Ovary (tissue), 9 donors: ENCODE measurements around the gene ATL1. TPM values are rescaled to one million over a fixed set of nuclear protein-coding genes. Genes with fewer than 3 reads are reported as not detected.
"Not testable (repeated sequence)": the region's sequence is repeated elsewhere in the genome, so short reads cannot be mapped to it uniquely, and the experiment has no call there.

Experiments used
- DNase-seq, 5 donors: peaks; one replicate each; pipeline ENCODE4 v3.0.0-alpha.2; 2019 to 2020
- H3K27ac ChIP-seq, 2 donors: fragments of 200-600 bp; one replicate each; pipeline versions ENCODE4 v1.5.1 to v1.8.0; 2019 to 2022
- H3K27me3 ChIP-seq: fragments of 200-600 bp; one replicate; pipeline ENCODE4 v1.8.0; 2022
- H3K36me3 ChIP-seq: fragments of 200-600 bp; sonication (generic); one replicate; pipeline ENCODE4 v1.5.1; 2019
- H3K4me1 ChIP-seq: one replicate; pipeline ENCODE4 v1.8.1; 2013; ENCODE audit warnings: mild to moderate bottlenecking, moderate library complexity; ENCODE audit not compliant: insufficient read depth
- H3K4me3 ChIP-seq: fragments of 200-600 bp; sonication (generic); one replicate; pipeline ENCODE4 v1.5.1; 2017
- H3K9me3 ChIP-seq, 2 donors: fragments of 200-600 bp in 1 of 2; sonication (generic) in 1 of 2; one replicate each; pipeline versions ENCODE4 v1.5.1 to v1.8.1; 2013 to 2019; ENCODE audit warnings: mild to moderate bottlenecking in 1 of 2, moderate library complexity in 1 of 2
- EP300 ChIP-seq: sonication (generic); formaldehyde crosslinking; IDR thresholded peaks from one replicate; pipeline ENCODE4 v1.6.1; 2017; ENCODE audit warnings: antibody characterized with exemption
- POLR2A ChIP-seq: fragments of 450-650 bp; IDR thresholded peaks from one replicate; pipeline ENCODE4 v1.6.1; 2017; ENCODE audit warnings: antibody characterized with exemption, mild to moderate bottlenecking, moderate library complexity
- WGBS, 3 donors: extraction: QIAGEN DNeasy Blood & Tissue Kit in 1 of 3; methylation state at CpG; one replicate each; pipeline versions ENCODE4 v1.1.5 to v1.1.7; 2013 to 2017; 5-methylcytosine and 5-hydroxymethylcytosine counted together
- intact Hi-C, 4 donors: fragments of 100-400 bp; cut with DNase I; formaldehyde crosslinking; loops; one replicate each; pipeline versions ENCODE4 v1.11.0 to v1.15.1; 2022 to 2023
- polyA plus RNA-seq, 2 donors: library from polyadenylated mRNA; stranded (reverse); fragments of 200-250 nt in 1 of 2; fragments of 350-450 nt in 1 of 2; fragmentation: Illumina TruSeq in 1 of 2; extraction: RNeasy Lipid Tissue Mini Kit (QIAGEN cat#74804) in 1 of 2; gene quantifications; one replicate each; pipeline ENCODE4 v1.2.3, GENCODE V29; 2013 to 2014
- total RNA-seq, 7 donors: library from RNA; depleted of rRNA in 2 of 7; stranded (reverse); fragments of >200 nt in 2 of 7; fragmentation: NEBNext Ultra II Directional in 3 of 7; extraction: Animal tissue kit (Norgen Biotek cat#: 25700) in 3 of 7; gene quantifications; one replicate each; pipeline versions ENCODE4 v1.1.0 to v1.2.4, GENCODE V29; 2016 to 2023
- TF ChIP-seq, protein P1 (sequence below), 3 donors: fragments of 450-650 bp in 2 of 3; fragments of 200-600 bp in 1 of 3; IDR thresholded peaks; one replicate each; pipeline versions ENCODE4 v1.5.1 to v1.8.0; 2016 to 2022; ENCODE audit warnings: antibody characterized with exemption in 3 of 3, mild to moderate bottlenecking in 1 of 3
- donor health status: DM: no; HTN: no; CAD: no; lungs with moderate emphysema.
- donor health status: DM: no; HTN: no; CAD: no.
- donor health status: Bipolar disorder and iron deficiency.
- donor health status: DM: yes; HTN: yes; CAD: no.
- donor health status: DM: no; HTN: no; CAD: no.
- donor health status: DM: yes; HTN: yes; CAD: no.

Gene ATL1
- total and polyA plus RNA-seq, 9 donors, result 6.6 to 11.8 (median 10.7) TPM

DNA sequence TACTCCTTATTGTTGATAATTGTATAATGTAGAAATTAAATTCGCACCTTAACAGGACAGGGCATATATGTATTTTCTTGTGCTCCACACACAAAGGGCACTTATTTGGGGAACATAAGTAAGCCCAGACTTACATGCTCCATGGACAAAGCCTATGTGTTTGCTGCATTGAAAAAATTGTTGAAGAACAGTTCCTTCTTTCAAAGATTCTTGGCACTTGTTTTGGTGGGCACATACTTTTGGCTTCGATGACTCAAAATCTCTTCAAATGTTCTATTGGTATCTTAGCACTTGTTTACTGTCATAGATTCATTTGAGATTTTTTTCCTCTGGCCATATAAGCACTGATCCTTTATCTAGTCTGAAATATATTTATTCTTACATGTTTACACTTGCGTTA, 26.1 kb upstream of the ATL1 start:
- no peaks in the 10 kb centered on the region for H3K27me3 ChIP-seq
- TF ChIP-seq POLR2A, result no peak
- TF ChIP-seq, protein P1, sequence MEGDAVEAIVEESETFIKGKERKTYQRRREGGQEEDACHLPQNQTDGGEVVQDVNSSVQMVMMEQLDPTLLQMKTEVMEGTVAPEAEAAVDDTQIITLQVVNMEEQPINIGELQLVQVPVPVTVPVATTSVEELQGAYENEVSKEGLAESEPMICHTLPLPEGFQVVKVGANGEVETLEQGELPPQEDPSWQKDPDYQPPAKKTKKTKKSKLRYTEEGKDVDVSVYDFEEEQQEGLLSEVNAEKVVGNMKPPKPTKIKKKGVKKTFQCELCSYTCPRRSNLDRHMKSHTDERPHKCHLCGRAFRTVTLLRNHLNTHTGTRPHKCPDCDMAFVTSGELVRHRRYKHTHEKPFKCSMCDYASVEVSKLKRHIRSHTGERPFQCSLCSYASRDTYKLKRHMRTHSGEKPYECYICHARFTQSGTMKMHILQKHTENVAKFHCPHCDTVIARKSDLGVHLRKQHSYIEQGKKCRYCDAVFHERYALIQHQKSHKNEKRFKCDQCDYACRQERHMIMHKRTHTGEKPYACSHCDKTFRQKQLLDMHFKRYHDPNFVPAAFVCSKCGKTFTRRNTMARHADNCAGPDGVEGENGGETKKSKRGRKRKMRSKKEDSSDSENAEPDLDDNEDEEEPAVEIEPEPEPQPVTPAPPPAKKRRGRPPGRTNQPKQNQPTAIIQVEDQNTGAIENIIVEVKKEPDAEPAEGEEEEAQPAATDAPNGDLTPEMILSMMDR (IDR thresholded peaks at IDR 0.05), result no peak
- no peak for TF ChIP-seq EP300
- no peaks in the 10 kb centered on the region for H3K36me3 ChIP-seq
- no peaks in the 10 kb centered on the region for H3K9me3 ChIP-seq
- DNase-seq, result no peak
- H3K4me1 ChIP-seq, result peaks cover 11% of the 10 kb centered on the region
- no peak overlapping the region for H3K4me3 ChIP-seq
- intact Hi-C loops, result loop anchor here (2.0 to 10.0 kb wide), 4 partner anchors 139 to 215 kb away; partner anchors contain the start of gene CDKL1 (in 1 of the 4)
- H3K27ac ChIP-seq, result no peak overlapping the region
- WGBS, 3 donors, result 67 to 88% (median 78%) methylated on average over 3 of the region's 3 CpGs

DNA sequence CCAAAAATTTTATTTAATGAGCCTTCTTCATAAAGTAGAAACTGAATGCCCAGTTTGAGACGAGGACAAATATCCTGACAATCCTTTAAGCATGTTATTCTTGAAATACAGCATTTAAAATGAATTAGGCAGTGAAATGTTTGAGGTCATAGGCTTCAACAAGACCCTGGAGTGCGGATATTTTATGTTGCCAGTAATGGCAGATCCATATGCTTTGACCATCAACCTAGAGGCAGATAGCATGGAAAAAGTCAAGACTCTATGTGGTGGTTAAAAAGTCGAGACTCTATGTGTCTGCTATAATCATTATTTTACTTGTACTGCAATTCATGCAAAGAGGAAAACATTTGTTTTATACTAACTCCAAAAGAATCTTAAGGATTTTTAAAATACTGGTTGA, 25.5 kb upstream of the ATL1 start:
- no peaks in the 10 kb centered on the region for H3K27me3 ChIP-seq
- H3K4me3 ChIP-seq, result no peak overlapping the region
- intact Hi-C loops, result loop anchor here in 1 of 4 donors (5.0 to 10.0 kb wide), 2 partner anchors 140 to 192 kb away; partner anchors contain the start of gene CDKL1
- no peaks in the 10 kb centered on the region for H3K9me3 ChIP-seq
- DNase-seq, result no peak
- H3K4me1 ChIP-seq, result peaks cover 9% of the 10 kb centered on the region
- no peak overlapping the region for H3K27ac ChIP-seq
- whole genome bisulfite sequencing, 3 donors, result 81 to 87% (median 84%) methylated on average over 3 of the region's 3 CpGs
- no peak for TF ChIP-seq EP300
- no peaks in the 10 kb centered on the region for H3K36me3 ChIP-seq

DNA sequence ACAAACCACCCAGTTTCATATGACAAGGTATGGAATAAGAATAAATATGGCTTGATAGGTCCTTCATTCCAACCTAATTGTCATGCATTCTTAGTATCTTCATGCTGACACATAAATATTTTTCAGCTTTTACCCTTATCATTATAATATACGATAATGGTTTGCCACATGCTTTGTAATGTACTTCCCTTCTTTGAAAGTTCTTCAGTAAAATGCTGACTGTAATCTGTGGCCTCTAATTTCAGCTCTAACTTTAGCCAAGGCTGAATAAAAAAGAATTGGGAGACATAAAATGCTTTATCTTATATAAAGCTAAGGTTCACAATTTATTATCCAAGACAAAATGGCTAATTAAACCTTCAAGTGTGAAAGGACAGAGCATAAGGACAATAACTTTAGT, 24.9 kb upstream of the ATL1 start:
- DNase-seq, result no peak
- WGBS, 3 donors, result 49 to 62% (median 56%) methylated on average over 1 of the region's 1 CpG
- H3K27me3 ChIP-seq, result no peaks in the 10 kb centered on the region
- H3K36me3 ChIP-seq, result no peaks in the 10 kb centered on the region
- no peak overlapping the region for H3K4me3 ChIP-seq
- peaks cover 5% of the 10 kb centered on the region for H3K4me1 ChIP-seq
- no peak for TF ChIP-seq POLR2A
- TF ChIP-seq EP300, result no peak
- TF ChIP-seq, protein P1 (IDR thresholded peaks at IDR 0.05), result no peak
- no peaks in the 10 kb centered on the region for H3K9me3 ChIP-seq
- no peak overlapping the region for H3K27ac ChIP-seq
- intact Hi-C loops, result loop anchor here in 1 of 4 donors (5.0 to 10.0 kb wide), 2 partner anchors 140 to 193 kb away; partner anchors contain the start of gene CDKL1

DNA sequence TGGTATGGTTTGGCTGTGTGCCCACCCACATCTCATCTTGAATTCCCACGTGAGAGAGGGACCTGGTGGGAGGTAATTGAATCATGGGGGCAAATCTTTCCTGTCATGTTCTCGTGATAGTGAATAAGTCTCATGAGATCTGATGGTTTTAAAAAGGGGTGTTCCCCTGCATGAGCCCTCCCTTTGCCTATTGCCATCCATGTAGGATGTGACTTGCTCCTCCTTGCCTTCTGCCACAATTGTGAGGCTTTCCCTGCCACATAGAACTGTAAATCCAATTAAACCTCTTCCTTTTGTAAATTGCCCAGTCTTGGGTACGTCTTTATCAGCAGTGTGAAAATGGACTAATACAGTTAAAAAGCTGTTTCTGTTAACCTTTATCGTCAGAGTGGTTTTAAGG, 21.9 kb upstream of the ATL1 start:
- not testable (repeated sequence) for H3K9me3 ChIP-seq, H3K4me3 ChIP-seq, H3K4me1 ChIP-seq, H3K27ac ChIP-seq, H3K36me3 ChIP-seq, H3K27me3 ChIP-seq, DNase-seq
- intact Hi-C loops, result loop anchor here in 1 of 4 donors (10.0 kb wide), 1 partner anchor 143 kb away; the partner anchor contains the start of gene CDKL1
- 56 to 67% (median 63%) methylated on average over 4 of the region's 4 CpGs for WGBS, 3 donors

DNA sequence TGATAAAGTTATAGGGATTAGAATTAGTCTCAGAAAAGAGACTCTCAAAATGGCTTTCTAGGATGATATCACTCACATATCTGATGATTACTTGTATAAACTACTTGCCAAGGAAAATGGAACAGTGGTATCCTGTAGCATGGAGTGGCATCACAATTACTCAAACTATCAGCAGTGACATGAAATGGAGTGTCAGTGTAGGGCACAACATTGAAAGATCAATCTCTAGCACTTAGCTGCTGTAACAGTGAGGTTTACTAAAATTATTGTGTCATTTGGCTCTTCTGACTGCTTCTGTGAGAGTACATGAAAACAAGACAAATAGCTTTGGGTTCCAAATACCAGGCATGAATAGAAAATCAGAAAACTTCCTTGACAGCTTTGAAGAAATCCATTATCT, 20.9 kb upstream of the ATL1 start:
- Histone ChIP-seq H3K4me1 (no peaks in the 10 kb centered on the region), H3K36me3 (no peaks in the 10 kb centered on the region), H3K27me3 (no peaks in the 10 kb centered on the region), H3K4me3 (no peak overlapping the region), H3K27ac (no peak overlapping the region), H3K9me3 (no peaks in the 10 kb centered on the region)
- TF ChIP-seq EP300, result no peak
- TF ChIP-seq, protein P1 (IDR thresholded peaks at IDR 0.05), result no peak
- TF ChIP-seq POLR2A, result no peak
- intact Hi-C loops, result loop anchor here in 1 of 4 donors (10.0 kb wide), 1 partner anchor 144 kb away; the partner anchor contains the start of gene CDKL1
- no peak for DNase-seq
